ENCODE results near the gene ASB7. TPM values are rescaled to one million over a fixed set of nuclear protein-coding genes. Genes with fewer than 3 reads are reported as not detected.
A peak's percentile ranks its signal among the peaks of the same experiment; 100 is the strongest.

The ASB7 gene
- total RNA-seq, 1 donor from 2014 or later: 18.3 TPM

GRCh38 chr15:100663086-100663914 is 60.9 kb downstream of the ASB7 start:
- H3K27ac ChIP-seq: peak overlapping the region; percentile 47
- H3K9me3 ChIP-seq (ENCODE audit: low read depth): no peaks in the 10 kb centered on the region
- DNase-seq (ENCODE audit: low spot score): peak; percentile 76
- no peak overlapping the region for H3K4me3 ChIP-seq
- H3K27me3 ChIP-seq: no peaks in the 10 kb centered on the region
- no peak for TF ChIP-seq EZH2phosphoT487 (IDR thresholded peaks at IDR 0.05)
- TF ChIP-seq CTCF (IDR thresholded peaks at IDR 0.05): peak; percentile 37
- TF ChIP-seq EZH2 (IDR thresholded peaks at IDR 0.05): no peak
- Mint-ChIP-seq H3K4me3 (no peak overlapping the region), H3K36me3 (no peaks in the 10 kb centered on the region), H3K27me3 (ENCODE audit: insufficient read depth, low read depth) (peaks cover 6% of the 10 kb centered on the region), H3K27ac (no peak overlapping the region), H3K4me1 (peaks cover 43% of the 10 kb centered on the region), H3K9me3 (no peaks in the 10 kb centered on the region)
- no peaks in the 10 kb centered on the region for H3K79me2 ChIP-seq (ENCODE audit: low read depth)
- H3K9ac ChIP-seq: no peak overlapping the region
- H3K36me3 ChIP-seq: no peaks in the 10 kb centered on the region
- H3K4me1 ChIP-seq: peaks cover 21% of the 10 kb centered on the region
- no peak overlapping the region for H2AFZ ChIP-seq (replicated peaks)
- H3K4me2 ChIP-seq: peak overlapping the region; percentile 43
- H3F3A ChIP-seq (ENCODE audit: low read depth): peaks cover 18% of the 10 kb centered on the region
- H4K20me1 ChIP-seq (ENCODE audit: low read depth): no peaks in the 10 kb centered on the region

GRCh38 chr15:100663915-100664281 is 61.5 kb downstream of the ASB7 start:
- H3K27me3 Mint-ChIP-seq (ENCODE audit: insufficient read depth, low read depth): peaks cover 6% of the 10 kb centered on the region
- no peak overlapping the region for H3K4me3 ChIP-seq
- H3K27ac ChIP-seq: peak overlapping the region; percentile 47
- TF ChIP-seq CTCF (IDR thresholded peaks at IDR 0.05) (no peak), EZH2phosphoT487 (IDR thresholded peaks at IDR 0.05) (no peak), EZH2 (IDR thresholded peaks at IDR 0.05) (no peak)
- no peaks in the 10 kb centered on the region for H3K9me3 Mint-ChIP-seq
- H3F3A ChIP-seq (ENCODE audit: low read depth): peaks cover 18% of the 10 kb centered on the region
- H3K36me3 ChIP-seq: no peaks in the 10 kb centered on the region
- H4K20me1 ChIP-seq (ENCODE audit: low read depth): no peaks in the 10 kb centered on the region
- no peak overlapping the region for H3K9ac ChIP-seq
- H3K4me2 ChIP-seq: peak overlapping the region; percentile 43
- H3K4me1 ChIP-seq: peaks cover 21% of the 10 kb centered on the region
- no peak overlapping the region for H2AFZ ChIP-seq (replicated peaks)
- H3K79me2 ChIP-seq (ENCODE audit: low read depth): no peaks in the 10 kb centered on the region
- peaks cover 41% of the 10 kb centered on the region for H3K4me1 Mint-ChIP-seq
- no peak overlapping the region for H3K4me3 Mint-ChIP-seq
- H3K27ac Mint-ChIP-seq: no peak overlapping the region
- no peak for DNase-seq (ENCODE audit: low spot score)
- H3K9me3 ChIP-seq (ENCODE audit: low read depth): no peaks in the 10 kb centered on the region
- H3K27me3 ChIP-seq: no peaks in the 10 kb centered on the region
- no peaks in the 10 kb centered on the region for H3K36me3 Mint-ChIP-seq

GRCh38 chr15:100665570-100665969 is 63.2 kb downstream of the ASB7 start:
- no peaks in the 10 kb centered on the region for H3K79me2 ChIP-seq (ENCODE audit: low read depth)
- TF ChIP-seq EZH2 (IDR thresholded peaks at IDR 0.05): no peak
- no peak for TF ChIP-seq EZH2phosphoT487 (IDR thresholded peaks at IDR 0.05)
- TF ChIP-seq CTCF (IDR thresholded peaks at IDR 0.05): no peak
- no peak overlapping the region for H3K4me2 ChIP-seq
- no peak overlapping the region for H2AFZ ChIP-seq (replicated peaks)
- H4K20me1 ChIP-seq (ENCODE audit: low read depth): no peaks in the 10 kb centered on the region
- peaks cover 43% of the 10 kb centered on the region for H3K4me1 Mint-ChIP-seq
- H3K4me3 ChIP-seq: no peak overlapping the region
- H3K36me3 Mint-ChIP-seq: no peaks in the 10 kb centered on the region
- H3K9ac ChIP-seq: no peak overlapping the region
- H3K4me1 ChIP-seq: peaks cover 21% of the 10 kb centered on the region
- peaks cover 5% of the 10 kb centered on the region for H3K27me3 Mint-ChIP-seq (ENCODE audit: insufficient read depth, low read depth)
- no peaks in the 10 kb centered on the region for H3K36me3 ChIP-seq
- H3K9me3 Mint-ChIP-seq: no peaks in the 10 kb centered on the region
- no peak overlapping the region for H3K4me3 Mint-ChIP-seq
- H3F3A ChIP-seq (ENCODE audit: low read depth): peaks cover 18% of the 10 kb centered on the region
- DNase-seq (ENCODE audit: low spot score): no peak
- H3K9me3 ChIP-seq (ENCODE audit: low read depth): no peaks in the 10 kb centered on the region
- no peak overlapping the region for H3K27ac ChIP-seq
- H3K27ac Mint-ChIP-seq: peak overlapping the region; percentile 5
- H3K27me3 ChIP-seq: no peaks in the 10 kb centered on the region
